H9 (cell line): Measurements from ENCODE around the gene TXNRD1. TPM values are rescaled to one million over a fixed set of nuclear protein-coding genes. Genes with fewer than 3 reads are reported as not detected.

Experiments used
- DNase-seq: peaks from one replicate; pipeline ENCODE4 v3.0.0-alpha.2; 2017
- H2AFZ ChIP-seq: one replicate; pipeline ENCODE4 v1.6.1; 2013; ENCODE audit warnings: mild to moderate bottlenecking, low read length, control low read depth, moderate library complexity
- H2AK5ac ChIP-seq: 2 replicates; pipeline ENCODE4 v1.6.1; 2013; ENCODE audit warnings: low read length, control low read depth, mixed read lengths; ENCODE audit not compliant: insufficient read length
- H2BK120ac ChIP-seq: one replicate; pipeline ENCODE4 v1.6.1; 2013; ENCODE audit warnings: low read depth, mild to moderate bottlenecking, low read length, control low read depth, inconsistent platforms; ENCODE audit not compliant: poor library complexity, severe bottlenecking
- H2BK12ac ChIP-seq: 2 replicates; pipeline ENCODE4 v1.6.1; 2013; ENCODE audit warnings: low read length, control low read depth, mixed read lengths, low read depth; ENCODE audit not compliant: insufficient read length
- H2BK15ac ChIP-seq: 2 replicates; pipeline ENCODE4 v1.6.1; 2013; ENCODE audit warnings: low read depth, low read length, control low read depth
- H2BK20ac ChIP-seq: one replicate; pipeline ENCODE4 v1.6.1; 2013; ENCODE audit warnings: low read depth, mild to moderate bottlenecking, low read length, control low read depth, inconsistent platforms; ENCODE audit not compliant: poor library complexity, severe bottlenecking
- H2BK5ac ChIP-seq: 2 replicates; pipeline ENCODE4 v1.6.1; 2013; ENCODE audit warnings: low read length, control low read depth, mixed read lengths; ENCODE audit not compliant: insufficient read length
- H3K14ac ChIP-seq: 2 replicates; pipeline ENCODE4 v1.6.1; 2013; ENCODE audit warnings: low read length, control low read depth; ENCODE audit not compliant: insufficient read depth
- H3K18ac ChIP-seq: 2 replicates; pipeline ENCODE4 v1.6.1; 2013; ENCODE audit warnings: low read depth, mild to moderate bottlenecking, mixed read lengths, low read length, control low read depth; ENCODE audit not compliant: insufficient read length
- H3K23ac ChIP-seq: 2 replicates; pipeline ENCODE4 v1.6.1; 2013; ENCODE audit warnings: low read length, control low read depth, mixed read lengths, low read depth; ENCODE audit not compliant: insufficient read length
- H3K23me2 ChIP-seq: 2 replicates; pipeline ENCODE4 v1.6.1; 2013; ENCODE audit warnings: low read depth, mild to moderate bottlenecking, mixed read lengths, low read length, control low read depth; ENCODE audit not compliant: insufficient read length, poor library complexity, severe bottlenecking
- H3K27ac ChIP-seq: 2 replicates; pipeline ENCODE4 v1.5.1; 2013; ENCODE audit warnings: low read length, control low read depth, mixed read lengths, low read depth; ENCODE audit not compliant: insufficient read length
- H3K27me3 ChIP-seq: 2 replicates; pipeline ENCODE4 v1.6.1; 2013; ENCODE audit warnings: low read length, control low read depth, inconsistent platforms; ENCODE audit not compliant: insufficient read depth
- H3K4ac ChIP-seq: 2 replicates; pipeline ENCODE4 v1.6.1; 2013; ENCODE audit warnings: low read depth, mild to moderate bottlenecking, control low read depth, inconsistent platforms, low read length, moderate library complexity
- H3K4me1 ChIP-seq: 2 replicates; pipeline ENCODE4 v1.6.1; 2013; ENCODE audit warnings: low read length, control low read depth, inconsistent platforms; ENCODE audit not compliant: insufficient read depth
- H3K4me2 ChIP-seq: 2 replicates; pipeline ENCODE4 v1.6.1; 2013; ENCODE audit warnings: low read length, control low read depth, mixed read lengths; ENCODE audit not compliant: insufficient read length, insufficient read depth
- H3K56ac ChIP-seq: 2 replicates; pipeline ENCODE4 v1.6.1; 2013; ENCODE audit warnings: low read depth, mild to moderate bottlenecking, mixed read lengths, low read length, control low read depth; ENCODE audit not compliant: insufficient read length
- H3K79me1 ChIP-seq: 2 replicates; pipeline ENCODE4 v1.6.1; 2013; ENCODE audit warnings: low read depth, mild to moderate bottlenecking, moderate library complexity, low read length, control low read depth, inconsistent platforms; ENCODE audit not compliant: insufficient read depth, poor library complexity, severe bottlenecking
- H3K79me2 ChIP-seq: 2 replicates; pipeline ENCODE4 v1.6.1; 2013; ENCODE audit warnings: low read length, control low read depth, inconsistent platforms; ENCODE audit not compliant: insufficient read depth
- H3K9ac ChIP-seq: 2 replicates; pipeline ENCODE4 v1.6.1; 2013; ENCODE audit warnings: low read length, control low read depth, mixed read lengths; ENCODE audit not compliant: insufficient read length; ENCODE audit errors: extremely low read depth
- H3K9me3 ChIP-seq: one replicate; pipeline ENCODE4 v1.6.1; 2013; ENCODE audit warnings: low read depth, low read length, inconsistent platforms; ENCODE audit not compliant: control insufficient read depth
- H3T11ph ChIP-seq: one replicate; pipeline ENCODE4 v1.6.1; 2013; ENCODE audit warnings: mild to moderate bottlenecking, low read length, control low read depth, inconsistent platforms
- H4K20me1 ChIP-seq: one replicate; pipeline ENCODE4 v1.6.1; 2013; ENCODE audit not compliant: control insufficient read depth, insufficient read length, insufficient read depth
- H4K5ac ChIP-seq: 2 replicates; pipeline ENCODE4 v1.6.1; 2013; ENCODE audit warnings: low read depth, mild to moderate bottlenecking, mixed read lengths, low read length, control low read depth; ENCODE audit not compliant: insufficient read length
- H4K8ac ChIP-seq: replicated peaks from 2 replicates; pipeline ENCODE4 v1.6.1; 2013; ENCODE audit warnings: low read length, control low read depth, mixed read lengths, low read depth; ENCODE audit not compliant: insufficient read length
- H4K91ac ChIP-seq: 2 replicates; pipeline ENCODE4 v1.6.1; 2013; ENCODE audit warnings: low read depth, mild to moderate bottlenecking, moderate library complexity, mixed read lengths, low read length, control low read depth; ENCODE audit not compliant: insufficient read length
- H3K27ac Mint-ChIP-seq, 3 experiments: 2 replicates in 2 of 3; 3 replicates in 1 of 3; pipeline ENCODE4 v1.8.0; 2020 to 2021; ENCODE audit warnings: mixed read lengths in 3 of 3, mild to moderate bottlenecking in 1 of 3, moderate library complexity in 1 of 3
- H3K27me3 Mint-ChIP-seq: 2 replicates; pipeline ENCODE4 v1.8.0; 2021; ENCODE audit warnings: low read depth, mild to moderate bottlenecking, moderate library complexity, mixed read lengths
- H3K36me3 Mint-ChIP-seq, 3 experiments: 2 replicates in 2 of 3; 3 replicates in 1 of 3; pipeline ENCODE4 v1.8.0; 2020 to 2021; ENCODE audit warnings: low read depth in 3 of 3, mixed read lengths in 3 of 3; ENCODE audit not compliant: insufficient read depth in 1 of 3
- H3K4me1 Mint-ChIP-seq, 2 experiments: 2 replicates each; pipeline ENCODE4 v1.8.0; 2020; ENCODE audit warnings: mixed read lengths in 2 of 2
- H3K4me3 Mint-ChIP-seq, 2 experiments: 2 replicates in 1 of 2; 3 replicates in 1 of 2; pipeline ENCODE4 v1.8.0; 2020 to 2021; ENCODE audit warnings: mild to moderate bottlenecking in 2 of 2, mixed read lengths in 2 of 2, moderate library complexity in 1 of 2
- H3K9me3 Mint-ChIP-seq, 2 experiments: 2 replicates in 1 of 2; 3 replicates in 1 of 2; pipeline ENCODE4 v1.8.0; 2020; ENCODE audit warnings: mild to moderate bottlenecking in 2 of 2, mixed read lengths in 2 of 2, moderate library complexity in 1 of 2
- total RNA-seq: library from RNA; stranded (reverse); gene quantifications from 2 replicates; pipeline ENCODE4 v1.2.1, GENCODE V29; 2021
- TF ChIP-seq, protein P1 (sequence below): fragments of 200-600 bp; sonication (generic); conservative IDR thresholded peaks from 3 replicates; pipeline ENCODE4 v1.8.0; 2021; ENCODE audit warnings: antibody characterized with exemption, mild to moderate bottlenecking

TXNRD1 gene
- total RNA-seq, 1 experiment from 2014 or later = 100 TPM

GRCh38 chr12:104320627-104321024 lies 105.0 kb downstream of the TXNRD1 start:
- Histone ChIP-seq H3T11ph (no peak overlapping the region), H3K4me1 (no peaks in the 10 kb centered on the region), H3K56ac (no peak overlapping the region), H3K79me2 (no peaks in the 10 kb centered on the region), H3K4ac (no peak overlapping the region), H3K4me2 (no peak overlapping the region), H2AFZ (no peak overlapping the region), H2BK20ac (no peak overlapping the region), H2BK5ac (no peak overlapping the region), H2BK12ac (no peak overlapping the region), H3K9me3 (no peaks in the 10 kb centered on the region), H4K91ac (no peak overlapping the region), H2BK120ac (no peak overlapping the region), H3K9ac (no peak overlapping the region), H4K8ac (no peak overlapping the region), H3K23ac (no peak overlapping the region), H3K27ac (no peak overlapping the region), H3K18ac (no peak overlapping the region), H3K23me2 (no peaks in the 10 kb centered on the region), H3K79me1 (no peaks in the 10 kb centered on the region), H2BK15ac (no peak overlapping the region), H4K20me1 (no peaks in the 10 kb centered on the region), H3K14ac (no peak overlapping the region), H2AK5ac (no peak overlapping the region), H3K27me3 (no peaks in the 10 kb centered on the region), H4K5ac (no peak overlapping the region)
- Mint-ChIP-seq H3K4me1 (no peaks in the 10 kb centered on the region), H3K27me3 (no peaks in the 10 kb centered on the region), H3K4me3 (no peak overlapping the region), H3K36me3 (peaks cover 44 to 78% (median 75%) of the 10 kb centered on the region in 3 experiments), H3K9me3 (peaks cover 0 to 3% of the 10 kb centered on the region in 2 experiments; a peak in 1 of 5 replicates), H3K27ac (no peak overlapping the region)
- TF ChIP-seq, protein P1, sequence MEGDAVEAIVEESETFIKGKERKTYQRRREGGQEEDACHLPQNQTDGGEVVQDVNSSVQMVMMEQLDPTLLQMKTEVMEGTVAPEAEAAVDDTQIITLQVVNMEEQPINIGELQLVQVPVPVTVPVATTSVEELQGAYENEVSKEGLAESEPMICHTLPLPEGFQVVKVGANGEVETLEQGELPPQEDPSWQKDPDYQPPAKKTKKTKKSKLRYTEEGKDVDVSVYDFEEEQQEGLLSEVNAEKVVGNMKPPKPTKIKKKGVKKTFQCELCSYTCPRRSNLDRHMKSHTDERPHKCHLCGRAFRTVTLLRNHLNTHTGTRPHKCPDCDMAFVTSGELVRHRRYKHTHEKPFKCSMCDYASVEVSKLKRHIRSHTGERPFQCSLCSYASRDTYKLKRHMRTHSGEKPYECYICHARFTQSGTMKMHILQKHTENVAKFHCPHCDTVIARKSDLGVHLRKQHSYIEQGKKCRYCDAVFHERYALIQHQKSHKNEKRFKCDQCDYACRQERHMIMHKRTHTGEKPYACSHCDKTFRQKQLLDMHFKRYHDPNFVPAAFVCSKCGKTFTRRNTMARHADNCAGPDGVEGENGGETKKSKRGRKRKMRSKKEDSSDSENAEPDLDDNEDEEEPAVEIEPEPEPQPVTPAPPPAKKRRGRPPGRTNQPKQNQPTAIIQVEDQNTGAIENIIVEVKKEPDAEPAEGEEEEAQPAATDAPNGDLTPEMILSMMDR = no peak
- DNase-seq = no peak
